ENCODE measurements around the gene NLRP1.

DNA sequence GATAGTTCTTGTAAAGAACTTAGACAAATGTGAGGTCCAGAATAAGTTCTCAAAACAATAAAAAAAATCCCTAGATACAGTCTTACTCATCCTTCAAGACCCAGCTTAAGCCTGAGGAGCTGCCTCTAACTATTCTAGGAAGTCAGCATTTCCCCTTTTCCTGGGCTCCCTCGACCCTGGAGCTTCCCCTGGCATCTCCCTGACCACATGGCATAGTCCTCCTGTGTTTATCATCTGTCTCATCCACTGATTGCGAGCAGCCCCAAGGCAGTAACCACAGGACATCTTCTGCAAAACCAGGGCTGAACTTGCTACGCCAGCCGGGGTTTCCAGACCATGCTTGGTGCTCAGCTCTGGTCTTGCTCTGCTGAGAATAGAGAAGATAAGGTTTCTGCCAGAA lies 36.7 kb upstream of the NLRP1 start:
- TF ChIP-seq, protein P1, sequence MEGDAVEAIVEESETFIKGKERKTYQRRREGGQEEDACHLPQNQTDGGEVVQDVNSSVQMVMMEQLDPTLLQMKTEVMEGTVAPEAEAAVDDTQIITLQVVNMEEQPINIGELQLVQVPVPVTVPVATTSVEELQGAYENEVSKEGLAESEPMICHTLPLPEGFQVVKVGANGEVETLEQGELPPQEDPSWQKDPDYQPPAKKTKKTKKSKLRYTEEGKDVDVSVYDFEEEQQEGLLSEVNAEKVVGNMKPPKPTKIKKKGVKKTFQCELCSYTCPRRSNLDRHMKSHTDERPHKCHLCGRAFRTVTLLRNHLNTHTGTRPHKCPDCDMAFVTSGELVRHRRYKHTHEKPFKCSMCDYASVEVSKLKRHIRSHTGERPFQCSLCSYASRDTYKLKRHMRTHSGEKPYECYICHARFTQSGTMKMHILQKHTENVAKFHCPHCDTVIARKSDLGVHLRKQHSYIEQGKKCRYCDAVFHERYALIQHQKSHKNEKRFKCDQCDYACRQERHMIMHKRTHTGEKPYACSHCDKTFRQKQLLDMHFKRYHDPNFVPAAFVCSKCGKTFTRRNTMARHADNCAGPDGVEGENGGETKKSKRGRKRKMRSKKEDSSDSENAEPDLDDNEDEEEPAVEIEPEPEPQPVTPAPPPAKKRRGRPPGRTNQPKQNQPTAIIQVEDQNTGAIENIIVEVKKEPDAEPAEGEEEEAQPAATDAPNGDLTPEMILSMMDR (IDR thresholded peaks at IDR 0.05), result no peak
- no peak for TF ChIP-seq POLR2AphosphoS5 (IDR thresholded peaks at IDR 0.05)
